ES-I3 (cell line): ENCODE results near the gene CEP97.

Experiments
- H3K36me3 ChIP-seq: 2 replicates; pipeline ENCODE4 v1.6.1; 2013; ENCODE audit warnings: mild to moderate bottlenecking, low read length, control low read depth, moderate library complexity; ENCODE audit not compliant: insufficient read depth
- H3K4me1 ChIP-seq: 2 replicates; pipeline ENCODE4 v1.6.1; 2013; ENCODE audit warnings: mild to moderate bottlenecking, control low read depth, low read length; ENCODE audit not compliant: insufficient read depth
- H3K9ac ChIP-seq: 2 replicates; pipeline ENCODE4 v1.6.1; 2013; ENCODE audit warnings: low read depth, mild to moderate bottlenecking, low read length, moderate library complexity
- H3K9me3 ChIP-seq: 2 replicates; pipeline ENCODE4 v1.6.1; 2013; ENCODE audit warnings: mild to moderate bottlenecking, low read length, moderate library complexity; ENCODE audit not compliant: control insufficient read depth, insufficient read depth

Gene CEP97

DNA sequence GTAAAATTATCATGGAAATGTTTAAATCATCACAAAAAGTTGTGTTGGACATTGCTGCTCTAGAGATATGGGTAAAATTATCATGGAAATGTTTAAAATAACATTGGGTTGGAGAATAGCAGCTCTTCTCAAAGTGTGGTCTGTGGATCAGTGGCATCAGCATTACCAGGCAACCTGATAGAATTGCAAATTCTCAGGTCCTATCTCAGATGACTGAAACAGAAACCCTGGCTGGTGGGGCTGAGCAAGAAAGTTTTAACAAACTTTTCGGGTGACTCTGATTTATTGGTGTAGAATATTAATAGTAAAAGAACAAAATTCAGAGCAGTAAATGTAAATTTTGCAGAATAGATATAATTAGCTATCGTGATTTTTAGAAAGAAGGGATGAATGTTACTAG lies 83.5 kb downstream of the CEP97 start:
- no peaks in the 10 kb centered on the region for H3K9me3 ChIP-seq
- peaks cover 8% of the 10 kb centered on the region for H3K4me1 ChIP-seq
- H3K9ac ChIP-seq, result no peak overlapping the region
- no peaks in the 10 kb centered on the region for H3K36me3 ChIP-seq

DNA sequence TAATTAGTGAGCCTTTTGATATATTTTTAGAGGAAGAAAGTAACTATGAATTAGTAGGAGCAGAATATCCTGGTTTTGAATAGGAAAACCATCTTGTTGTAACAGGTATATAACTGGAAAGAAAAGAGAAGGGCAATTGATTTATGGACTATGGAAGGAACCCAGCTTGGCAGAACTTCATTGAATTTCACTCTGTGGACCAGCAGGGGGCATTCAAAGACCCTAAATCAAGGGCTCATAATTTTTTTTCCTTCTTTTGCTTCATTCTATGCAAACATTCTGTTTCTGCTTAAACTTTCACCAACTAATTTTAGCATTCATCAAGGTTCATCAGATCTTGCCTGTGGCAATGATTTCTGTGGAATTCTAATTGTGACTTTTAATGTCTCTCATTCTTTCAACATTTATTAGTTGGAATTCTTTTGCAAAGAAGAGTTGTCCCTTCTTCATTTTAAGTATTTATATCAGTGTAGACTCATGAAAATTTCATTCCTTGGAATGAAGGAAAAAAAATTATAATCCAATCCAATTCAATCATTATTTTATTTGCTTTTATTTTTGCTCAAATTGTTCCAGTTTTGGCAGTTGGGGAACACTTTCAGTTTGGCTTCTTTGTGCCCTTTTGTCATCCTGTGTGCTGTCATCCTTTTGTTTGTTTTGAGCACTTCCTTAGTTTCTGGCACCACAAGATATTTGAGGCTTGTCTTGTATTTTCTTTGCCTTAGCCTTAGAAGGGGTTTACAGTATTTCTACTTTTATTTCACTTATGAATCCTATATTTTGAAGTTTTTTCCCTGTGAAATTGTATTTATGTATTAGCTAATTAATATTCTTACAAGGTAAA lies 85.0 kb downstream of the CEP97 start:
- Histone ChIP-seq H3K9ac (no peak overlapping the region), H3K36me3 (no peaks in the 10 kb centered on the region), H3K9me3 (no peaks in the 10 kb centered on the region), H3K4me1 (peaks cover 8% of the 10 kb centered on the region)

DNA sequence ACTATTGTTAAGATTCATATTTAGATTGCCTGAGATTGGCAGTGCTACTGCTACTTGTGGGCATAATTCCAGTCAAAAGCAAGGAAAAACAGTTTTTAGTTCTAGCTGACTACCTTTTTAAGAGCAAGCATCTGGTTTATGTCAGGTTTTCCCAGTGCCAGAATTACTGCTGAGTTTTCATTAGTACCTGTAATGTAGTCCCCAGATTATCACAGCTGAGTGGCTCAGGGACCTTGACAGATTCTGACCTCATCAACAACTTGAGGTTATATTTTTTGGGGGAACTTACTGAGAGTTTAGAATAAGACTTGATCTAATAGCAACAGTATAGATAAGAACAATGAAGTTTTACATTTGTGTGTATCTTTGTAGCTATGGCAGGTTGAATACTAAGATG lies 85.6 kb downstream of the CEP97 start:
- peaks cover 8% of the 10 kb centered on the region for H3K4me1 ChIP-seq
- no peaks in the 10 kb centered on the region for H3K36me3 ChIP-seq
- H3K9me3 ChIP-seq, result no peaks in the 10 kb centered on the region
- no peak overlapping the region for H3K9ac ChIP-seq

DNA sequence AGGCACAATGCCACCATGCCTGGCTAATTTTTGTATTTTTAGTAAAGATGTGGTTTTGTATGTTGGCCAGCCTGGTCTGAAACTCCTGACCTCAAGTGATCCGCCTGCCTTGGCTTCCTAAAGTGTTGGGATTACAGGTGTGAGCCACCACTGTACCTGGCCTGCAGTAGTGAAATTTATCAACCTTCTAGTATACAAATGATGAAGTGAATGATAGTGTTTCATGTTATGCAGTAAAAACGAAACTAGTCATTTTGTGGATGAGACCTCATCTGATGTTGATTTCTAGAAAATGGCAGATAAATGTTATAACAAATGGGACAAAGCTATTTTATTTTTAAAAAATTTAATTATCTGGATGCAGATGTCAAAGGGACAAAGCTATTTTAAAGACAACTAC lies 87.5 kb downstream of the CEP97 start:
- no peaks in the 10 kb centered on the region for H3K36me3 ChIP-seq
- H3K9me3 ChIP-seq, result no peaks in the 10 kb centered on the region
- H3K9ac ChIP-seq, result no peak overlapping the region
- peaks cover 8% of the 10 kb centered on the region for H3K4me1 ChIP-seq

DNA sequence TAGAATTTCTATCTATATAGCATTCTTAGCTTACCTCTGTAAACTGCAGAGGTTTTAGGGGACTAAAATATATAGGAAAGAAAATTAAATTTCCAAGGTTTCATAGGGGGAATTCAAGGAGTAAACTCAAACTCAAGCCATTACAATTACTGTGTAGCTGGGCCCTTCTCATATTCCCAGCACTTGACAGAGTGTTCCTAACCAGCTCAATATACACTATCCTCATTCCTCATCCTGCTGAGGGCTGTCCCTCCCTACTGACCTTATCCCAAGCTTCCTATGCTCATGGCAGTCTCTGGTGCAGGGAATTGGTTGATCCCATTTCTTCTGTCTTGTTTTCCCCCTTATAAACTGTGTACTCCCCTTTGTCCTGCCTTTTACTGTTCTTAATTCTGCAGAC lies 88.5 kb downstream of the CEP97 start:
- Histone ChIP-seq H3K4me1 (peaks cover 8% of the 10 kb centered on the region), H3K36me3 (no peaks in the 10 kb centered on the region), H3K9me3 (no peaks in the 10 kb centered on the region), H3K9ac (no peak overlapping the region)

DNA sequence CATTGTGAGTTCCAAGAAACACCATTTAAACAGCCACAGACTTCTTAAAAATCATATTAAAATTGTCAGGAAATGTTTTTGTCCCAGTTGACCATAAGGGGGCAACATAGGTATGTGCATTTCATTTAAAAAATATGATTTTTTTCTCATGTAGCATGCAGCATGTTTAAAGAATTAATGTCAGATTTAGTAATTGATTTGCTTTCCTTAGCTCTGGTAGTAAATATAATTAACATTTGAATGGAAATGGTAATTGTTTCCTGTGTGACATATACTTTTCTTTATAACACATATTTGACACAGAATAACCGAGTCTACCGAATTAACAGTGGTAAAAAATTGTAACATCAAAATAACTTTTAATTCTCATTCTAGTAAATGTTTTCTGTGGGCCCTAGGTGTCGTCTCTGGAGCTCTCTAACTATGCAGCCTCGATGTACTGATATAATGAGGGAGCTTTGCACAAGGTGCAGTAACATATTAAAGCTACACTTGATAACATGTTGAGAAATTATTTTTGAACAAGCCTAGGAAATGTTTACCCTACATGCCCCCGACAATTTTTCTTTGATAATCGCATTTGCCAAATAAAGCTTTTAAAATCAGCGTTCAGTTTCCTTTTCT lies 89.5 kb downstream of the CEP97 start:
- H3K9me3 ChIP-seq, result no peaks in the 10 kb centered on the region
- no peak overlapping the region for H3K9ac ChIP-seq
- peaks cover 8% of the 10 kb centered on the region for H3K4me1 ChIP-seq
- no peaks in the 10 kb centered on the region for H3K36me3 ChIP-seq

DNA sequence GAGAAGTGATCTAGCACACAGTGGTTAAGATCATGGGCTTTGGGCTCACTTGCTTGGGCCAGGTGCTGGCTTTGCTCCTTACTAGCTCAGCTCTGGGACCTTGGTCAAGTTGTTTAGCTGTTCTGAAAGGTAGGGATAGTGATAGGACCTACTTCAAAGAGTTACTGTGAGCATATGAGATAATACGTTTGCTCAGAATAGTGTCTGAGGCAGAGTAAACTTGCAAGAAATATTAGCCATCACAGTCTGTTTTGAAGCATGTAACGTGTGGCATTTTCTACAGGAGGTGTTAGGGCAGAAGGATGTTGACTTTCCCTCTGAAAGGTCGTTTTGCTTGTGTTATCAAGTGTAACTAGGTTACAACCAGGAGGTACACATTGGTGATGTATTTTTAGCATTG lies 90.4 kb downstream of the CEP97 start:
- no peaks in the 10 kb centered on the region for H3K36me3 ChIP-seq
- no peaks in the 10 kb centered on the region for H3K9me3 ChIP-seq
- H3K9ac ChIP-seq, result no peak overlapping the region
- peaks cover 2% of the 10 kb centered on the region; the same call in 1 of the 2 replicates for H3K4me1 ChIP-seq

DNA sequence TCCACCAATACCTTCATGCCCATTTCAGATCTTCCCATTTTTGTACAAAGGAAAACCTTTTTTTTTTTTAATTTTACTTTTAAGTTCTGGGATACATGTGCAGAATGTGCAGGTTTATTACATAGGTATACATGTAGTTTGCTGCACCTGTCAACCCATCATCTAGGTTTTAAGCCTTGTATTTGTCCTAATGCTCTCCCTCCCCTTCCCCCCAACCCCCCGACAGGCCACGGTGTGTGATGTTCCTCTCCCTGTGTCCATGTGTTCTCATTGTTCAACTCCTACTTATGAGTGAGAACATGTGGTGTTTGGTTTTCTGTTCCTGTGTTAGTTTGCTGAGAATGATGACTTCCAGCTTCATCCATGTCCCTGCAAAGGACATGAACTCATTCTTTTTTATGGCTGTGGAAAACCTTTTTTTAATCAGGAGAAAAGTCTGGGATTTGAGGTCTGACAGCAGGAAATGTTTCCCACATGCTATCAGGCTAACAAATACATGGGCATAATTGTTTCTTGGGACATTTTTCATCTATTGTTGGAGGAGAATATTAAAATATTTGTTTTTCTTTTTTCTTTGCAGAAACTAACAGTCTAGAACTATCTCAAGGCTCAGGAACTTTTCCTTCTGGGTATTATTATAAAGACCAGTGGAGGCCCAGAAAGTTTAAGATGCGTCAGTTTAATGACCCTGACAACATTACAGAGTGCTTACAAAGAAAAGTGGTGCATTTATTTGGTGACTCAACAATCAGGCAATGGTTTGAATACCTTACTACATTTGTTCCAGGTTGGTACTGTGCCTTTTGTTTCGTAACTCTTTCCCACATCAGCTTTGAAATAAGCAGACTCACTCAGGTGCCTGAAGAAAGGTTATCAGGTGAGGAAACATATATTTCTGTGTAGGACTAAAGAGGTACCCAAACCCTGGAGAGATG lies 92.1 kb downstream of the CEP97 start:
- Histone ChIP-seq H3K9me3 (no peaks in the 10 kb centered on the region), H3K9ac (no peak overlapping the region), H3K36me3 (no peaks in the 10 kb centered on the region), H3K4me1 (no peaks in the 10 kb centered on the region)

DNA sequence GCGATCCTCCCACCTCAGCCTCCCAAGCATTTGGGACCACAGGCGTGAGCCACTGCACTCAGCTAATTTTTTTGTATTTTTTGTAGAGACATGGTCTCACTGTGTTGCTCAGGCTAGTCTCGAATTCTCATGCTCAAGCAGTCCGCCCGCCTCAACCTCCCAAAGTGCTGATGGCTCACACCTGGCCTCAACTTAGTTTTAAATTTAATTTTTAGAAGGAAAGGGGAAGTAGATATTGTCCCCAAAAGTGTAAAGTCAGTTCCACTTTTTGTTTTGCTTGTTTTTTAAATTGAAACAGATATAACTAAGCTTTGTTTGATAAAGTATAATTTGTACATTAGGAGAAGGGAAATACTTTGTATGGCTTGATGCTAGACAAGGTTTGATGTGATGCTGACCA lies 93.6 kb downstream of the CEP97 start:
- Histone ChIP-seq H3K9ac (no peak overlapping the region), H3K9me3 (no peaks in the 10 kb centered on the region), H3K4me1 (no peaks in the 10 kb centered on the region), H3K36me3 (no peaks in the 10 kb centered on the region)

DNA sequence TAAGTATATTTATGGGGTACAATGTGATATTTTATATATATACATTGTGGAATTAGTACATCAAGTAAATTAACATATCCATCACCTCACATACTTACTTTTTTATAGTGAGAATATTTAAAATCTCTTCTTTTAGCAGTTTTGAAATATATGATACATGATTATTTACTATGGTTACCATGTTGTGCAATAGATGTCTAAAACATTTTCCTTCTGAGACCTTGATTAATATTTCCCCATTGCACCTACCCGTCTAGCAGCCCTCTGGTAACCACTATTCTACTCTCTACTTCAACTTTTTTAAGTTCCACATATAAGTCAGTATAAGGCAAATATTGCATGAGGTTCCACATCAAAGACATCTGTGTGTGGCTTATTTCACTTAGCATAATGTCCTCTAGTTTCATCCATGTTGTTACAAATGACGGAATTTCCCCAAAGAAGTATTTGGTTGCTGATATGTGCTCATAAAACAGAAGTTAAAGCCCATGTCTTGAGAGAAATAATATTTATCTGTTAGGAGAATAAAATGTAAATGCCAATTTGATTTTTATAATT lies 95.3 kb downstream of the CEP97 start:
- H3K36me3 ChIP-seq, result no peaks in the 10 kb centered on the region
- no peak overlapping the region for H3K9ac ChIP-seq
- no peaks in the 10 kb centered on the region for H3K4me1 ChIP-seq
- H3K9me3 ChIP-seq, result no peaks in the 10 kb centered on the region
